Fibroblast of the aortic adventitia (primary cell): ENCODE results near the gene RASAL1. TPM values are rescaled to one million over a fixed set of nuclear protein-coding genes. Genes with fewer than 3 reads are reported as not detected.

Experiments
- DNase-seq: peaks from one replicate; pipeline ENCODE4 v3.0.0-alpha.2; 2010; ENCODE audit warnings: low read depth
- H3K4me3 ChIP-seq: 2 replicates; pipeline ENCODE4 v1.5.1; 2011; ENCODE audit warnings: low read depth, mild to moderate bottlenecking, control low read depth, low read length, moderate library complexity
- CTCF ChIP-seq: IDR thresholded peaks from 2 replicates; pipeline ENCODE4 v1.5.1; 2011; ENCODE audit warnings: mild to moderate bottlenecking, low read length, control low read depth, inconsistent platforms; ENCODE audit not compliant: insufficient read depth
- total RNA-seq: library from RNA; depleted of rRNA; stranded (reverse); fragments of >200 nt; gene quantifications from 2 replicates; pipeline ENCODE4 v1.2.3, GENCODE V29; 2012; ENCODE audit warnings: low replicate concordance

RASAL1 gene
- total RNA-seq, 1 donor, result not detected

- TF ChIP-seq CTCF, result no peak
- no peak overlapping the region for H3K4me3 ChIP-seq
- DNase-seq, result no peak
Measured at GRCh38 chr12:113179023-113179422, 43.5 kb upstream of the RASAL1 start.

DNA sequence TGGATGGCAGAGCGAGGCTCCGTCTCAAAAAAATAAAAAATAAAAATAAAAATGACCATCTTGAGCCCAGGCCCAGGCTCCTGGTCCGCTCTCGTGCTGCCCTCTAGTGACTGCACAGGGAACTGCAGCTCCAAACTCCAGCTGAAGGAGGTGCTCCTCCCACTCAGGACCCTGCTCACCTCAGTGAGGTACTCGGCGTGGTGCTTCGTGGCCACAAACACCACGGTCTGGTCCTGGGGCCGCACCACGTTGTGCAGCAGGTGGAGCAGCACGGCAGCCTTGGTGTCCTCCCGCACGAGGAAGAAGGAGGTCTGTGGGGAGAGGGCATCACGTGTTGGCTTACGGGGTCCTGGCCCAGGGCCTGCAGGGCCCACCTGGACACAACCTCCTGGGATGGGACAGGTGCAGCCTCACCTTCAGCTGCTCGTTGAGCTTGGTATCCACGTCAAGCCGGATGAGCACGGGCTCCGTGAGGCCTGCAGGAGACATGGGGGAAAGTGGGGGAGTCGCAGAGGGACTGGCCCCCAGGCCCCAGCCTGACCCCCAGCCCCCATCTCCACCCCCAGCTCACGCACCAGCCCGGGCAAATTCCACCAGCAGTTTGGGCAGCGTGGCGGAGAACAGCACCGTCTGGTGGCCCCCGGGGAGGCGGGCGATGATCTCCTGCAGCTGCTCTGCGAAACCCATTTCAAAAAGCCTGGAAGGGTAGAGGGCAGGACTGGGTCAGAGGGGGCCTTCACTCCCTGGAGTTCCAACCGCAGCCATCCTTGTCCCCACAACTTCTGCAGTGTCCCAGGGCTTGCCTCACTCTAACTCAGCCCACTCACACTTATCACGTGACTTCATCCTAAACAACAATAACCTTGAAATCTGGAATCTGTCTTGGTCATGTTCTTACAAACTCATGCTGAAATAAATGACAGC is 39.2 kb upstream of the RASAL1 start:
- TF ChIP-seq CTCF, result peak; percentile 98
- peak; percentile 71 for DNase-seq
- H3K4me3 ChIP-seq, result no peak overlapping the region

GRCh38 chr12:113173081-113173698 is 37.6 kb upstream of the RASAL1 start:
- TF ChIP-seq CTCF, result no peak
- no peak for DNase-seq
- H3K4me3 ChIP-seq, result no peak overlapping the region

DNA sequence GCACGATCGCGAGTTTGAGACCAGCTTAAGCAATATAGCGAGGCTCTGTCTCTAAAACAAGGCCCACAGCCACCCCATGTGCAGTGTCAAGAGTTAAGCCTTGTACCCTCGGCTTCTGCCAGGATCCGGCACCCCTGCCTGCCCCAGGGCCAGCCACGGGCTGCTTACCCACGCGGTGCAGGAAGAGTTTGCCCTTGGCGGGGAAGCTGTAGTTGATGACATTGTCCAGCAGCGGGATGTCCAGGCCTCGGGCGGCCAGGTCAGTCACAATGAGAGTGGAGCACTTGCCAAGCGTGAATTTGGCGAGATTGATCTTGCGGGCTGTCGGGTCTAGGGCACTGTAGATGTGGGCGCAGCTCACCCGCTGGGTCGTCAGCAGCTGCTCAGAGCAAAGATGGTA is 36.6 kb upstream of the RASAL1 start:
- no peak for DNase-seq
- TF ChIP-seq CTCF, result no peak

GRCh38 chr12:113171543-113171942 is 36.0 kb upstream of the RASAL1 start:
- no peak for TF ChIP-seq CTCF
- no peak for DNase-seq

More for the DNA sequence above, 36.6 kb upstream of the RASAL1 start:
- no peak overlapping the region for H3K4me3 ChIP-seq

DNA sequence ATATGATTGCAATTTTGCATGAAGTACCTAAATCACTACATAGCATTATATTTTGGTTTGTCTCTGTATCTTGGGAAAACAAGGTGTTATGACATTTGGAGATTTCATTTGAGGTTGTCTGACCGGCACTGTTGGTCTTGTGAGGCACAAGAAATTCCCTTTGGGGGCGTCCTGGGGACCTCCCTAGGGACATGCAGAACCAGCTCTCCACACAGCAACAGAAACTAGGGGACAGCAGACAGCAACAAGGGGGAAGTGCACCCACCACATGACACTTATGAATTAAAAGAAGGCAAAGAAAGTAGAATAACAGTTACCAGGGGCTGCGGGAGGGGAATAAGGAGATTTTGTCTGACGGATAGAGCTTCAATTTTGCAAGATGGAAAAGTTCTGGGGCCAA is 35.4 kb upstream of the RASAL1 start:
- no peak for TF ChIP-seq CTCF
- H3K4me3 ChIP-seq, result no peak overlapping the region
- no peak for DNase-seq

More at GRCh38 chr12:113171543-113171942, 36.0 kb upstream of the RASAL1 start:
- no peak overlapping the region for H3K4me3 ChIP-seq
